Spleen (tissue), 7 donors: Measurements from ENCODE around the gene ADPGK.

ENCODE experiments used
- CTCF ChIP-seq, 11 experiments: fragments of 200-600 bp in 7 of 11; fragments of 450-650 bp in 4 of 11; sonication (generic) in 4 of 11; IDR thresholded peaks in 8 of 11; conservative IDR thresholded peaks in 3 of 11; 1 replicate in 7 of 11; 2 replicates in 4 of 11; pipeline versions ENCODE4 v1.4.0 to v1.8.0; 2016 to 2021; ENCODE audit warnings: antibody characterized with exemption in 11 of 11, inconsistent platforms in 4 of 11, mild to moderate bottlenecking in 1 of 11
- POLR2A ChIP-seq, 3 donors: fragments of 450-650 bp; IDR thresholded peaks; one replicate each; pipeline ENCODE4 v1.5.1; 2017; ENCODE audit warnings: antibody characterized with exemption in 3 of 3, mild to moderate bottlenecking in 1 of 3
- POLR2AphosphoS5 ChIP-seq, 3 donors: sonication (generic); formaldehyde crosslinking; IDR thresholded peaks; one replicate each; pipeline ENCODE4 v1.5.1; 2017; ENCODE audit warnings: antibody characterized with exemption in 3 of 3
- donor health status: DM: no; HTN: no; CAD: no; lungs with moderate emphysema.
- donor health status: DM: no; HTN: no; CAD: no.
- donor health status: DM: no; HTN: no; CAD: no.

GRCh38 chr15:72783004-72783639 is 436 bp downstream of the ADPGK start:
- TF ChIP-seq CTCF (IDR thresholded peaks at IDR 0.05 in 8 of 11, conservative IDR thresholded peaks at IDR 0.05 in 3 of 11) (no peak), POLR2A (IDR thresholded peaks at IDR 0.05) (no peak), POLR2AphosphoS5 (IDR thresholded peaks at IDR 0.05) (peak in 1 of 3 donors; percentile 40)
